Lower lobe of right lung (tissue), 2 donors: Measurements from ENCODE around the gene IFNA7. TPM values are rescaled to one million over a fixed set of nuclear protein-coding genes. Genes with fewer than 3 reads are reported as not detected.
"Not testable (repeated sequence)": the region's sequence is repeated elsewhere in the genome, so short reads cannot be mapped to it uniquely, and the experiment has no call there.

ENCODE experiments used
- ATAC-seq, 2 donors: fragments of 200-7000 bp; cut with Tn5 transposase; one replicate each; pipeline ENCODE4 v1.9.1; 2020 to 2022; ENCODE audit warnings: mild to moderate bottlenecking in 2 of 2, moderate library complexity in 2 of 2
- DNase-seq: peaks from one replicate; pipeline ENCODE4 v3.0.0-alpha.2; 2020
- H3K27ac ChIP-seq: fragments of 200-600 bp; one replicate; pipeline ENCODE4 v1.8.0; 2022
- H3K27me3 ChIP-seq: fragments of 200-600 bp; one replicate; pipeline ENCODE4 v1.8.0; 2022; ENCODE audit warnings: low read depth
- H3K36me3 ChIP-seq: fragments of 200-600 bp; one replicate; pipeline ENCODE4 v1.8.0; 2022; ENCODE audit warnings: mild to moderate bottlenecking
- H3K4me1 ChIP-seq: fragments of 200-600 bp; one replicate; pipeline ENCODE4 v1.8.0; 2022
- H3K4me3 ChIP-seq: fragments of 200-600 bp; one replicate; pipeline ENCODE4 v1.8.0; 2022; ENCODE audit warnings: mild to moderate bottlenecking
- H3K9me3 ChIP-seq: fragments of 200-600 bp; one replicate; pipeline ENCODE4 v1.8.0; 2022
- intact Hi-C: fragments of 100-400 bp; cut with DNase I; formaldehyde crosslinking; loops from one replicate; pipeline ENCODE4 v1.11.0; 2022
- long read RNA-seq: library from polyadenylated mRNA; unstranded; transcript quantifications from one replicate; pipeline ENCODE4 v2.0.0, GENCODE V29; 2021
- total RNA-seq: library from RNA; stranded (reverse); fragmentation: NEBNext Ultra II Directional; extraction: Animal tissue kit (Norgen Biotek cat#: 25700); gene quantifications from one replicate; pipeline ENCODE4 v1.2.1, GENCODE V29; 2021
- TF ChIP-seq, protein P1 (sequence below): fragments of 200-600 bp; IDR thresholded peaks from one replicate; pipeline ENCODE4 v1.8.0; 2022; ENCODE audit warnings: antibody characterized with exemption, mild to moderate bottlenecking
- donor health status: DM: no; HTN: yes; CAD: no; lungs with severe emphysema.

The IFNA7 gene
- not detected for total RNA-seq
- long read RNA-seq = 0 reads

DNA sequence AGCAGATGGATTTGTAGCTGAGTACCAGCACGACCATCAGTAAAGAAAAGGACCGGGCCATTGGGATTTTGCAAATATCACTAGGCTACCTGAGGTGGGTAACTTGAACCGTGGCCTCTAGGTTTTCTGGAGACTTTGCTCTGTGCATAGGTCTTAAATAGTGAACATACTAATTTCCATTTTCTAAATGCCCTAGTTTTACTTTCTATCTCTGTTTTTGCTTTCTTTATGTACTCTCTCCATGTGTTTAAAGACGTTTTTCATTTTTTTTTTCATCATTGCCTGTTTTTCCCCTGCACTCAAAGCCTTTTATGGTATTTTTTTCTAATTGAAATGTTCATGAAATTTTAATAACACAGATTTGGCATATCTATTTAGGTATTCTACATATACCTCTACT, at the start of gene IFNA7:
TSS of gene IFNA7 (minus strand) at position 101 of the 400 bp plus-strand sequence. CDS start at position 61, 40 bp downstream.
- H3K4me3 ChIP-seq, H3K4me1 ChIP-seq, H3K9me3 ChIP-seq, ATAC-seq, DNase-seq, intact Hi-C loops, H3K36me3 ChIP-seq, H3K27ac ChIP-seq, H3K27me3 ChIP-seq: not testable (repeated sequence)

DNA sequence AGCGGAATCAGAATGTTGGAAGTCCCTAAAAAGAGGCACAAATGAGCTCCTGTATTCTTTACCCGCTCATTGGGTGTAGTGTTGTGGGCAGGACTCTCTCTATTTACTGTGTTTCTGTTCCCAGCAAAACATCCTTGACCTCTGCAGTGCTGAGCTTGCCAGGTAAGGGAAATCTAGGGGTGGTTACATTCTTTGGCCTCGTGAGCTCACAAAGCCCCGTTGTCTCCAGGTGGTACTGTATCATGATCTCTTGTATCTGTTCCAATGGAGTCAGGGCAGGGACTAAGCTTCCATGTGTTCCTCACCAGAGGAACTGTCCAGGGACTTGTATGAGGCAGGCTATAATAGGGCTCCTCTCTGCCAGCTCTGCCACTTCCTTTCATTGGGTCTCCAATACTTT, 49.6 kb upstream of the IFNA7 start:
- TF ChIP-seq, protein P1, sequence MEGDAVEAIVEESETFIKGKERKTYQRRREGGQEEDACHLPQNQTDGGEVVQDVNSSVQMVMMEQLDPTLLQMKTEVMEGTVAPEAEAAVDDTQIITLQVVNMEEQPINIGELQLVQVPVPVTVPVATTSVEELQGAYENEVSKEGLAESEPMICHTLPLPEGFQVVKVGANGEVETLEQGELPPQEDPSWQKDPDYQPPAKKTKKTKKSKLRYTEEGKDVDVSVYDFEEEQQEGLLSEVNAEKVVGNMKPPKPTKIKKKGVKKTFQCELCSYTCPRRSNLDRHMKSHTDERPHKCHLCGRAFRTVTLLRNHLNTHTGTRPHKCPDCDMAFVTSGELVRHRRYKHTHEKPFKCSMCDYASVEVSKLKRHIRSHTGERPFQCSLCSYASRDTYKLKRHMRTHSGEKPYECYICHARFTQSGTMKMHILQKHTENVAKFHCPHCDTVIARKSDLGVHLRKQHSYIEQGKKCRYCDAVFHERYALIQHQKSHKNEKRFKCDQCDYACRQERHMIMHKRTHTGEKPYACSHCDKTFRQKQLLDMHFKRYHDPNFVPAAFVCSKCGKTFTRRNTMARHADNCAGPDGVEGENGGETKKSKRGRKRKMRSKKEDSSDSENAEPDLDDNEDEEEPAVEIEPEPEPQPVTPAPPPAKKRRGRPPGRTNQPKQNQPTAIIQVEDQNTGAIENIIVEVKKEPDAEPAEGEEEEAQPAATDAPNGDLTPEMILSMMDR = no peak
- Histone ChIP-seq H3K27me3 (no peaks in the 10 kb centered on the region), H3K9me3 (no peaks in the 10 kb centered on the region), H3K27ac (no peak overlapping the region), H3K4me3 (no peak overlapping the region), H3K4me1 (no peaks in the 10 kb centered on the region), H3K36me3 (no peaks in the 10 kb centered on the region)
- no peak for DNase-seq
- ATAC-seq = no peak
- intact Hi-C loops = no loop called here

DNA sequence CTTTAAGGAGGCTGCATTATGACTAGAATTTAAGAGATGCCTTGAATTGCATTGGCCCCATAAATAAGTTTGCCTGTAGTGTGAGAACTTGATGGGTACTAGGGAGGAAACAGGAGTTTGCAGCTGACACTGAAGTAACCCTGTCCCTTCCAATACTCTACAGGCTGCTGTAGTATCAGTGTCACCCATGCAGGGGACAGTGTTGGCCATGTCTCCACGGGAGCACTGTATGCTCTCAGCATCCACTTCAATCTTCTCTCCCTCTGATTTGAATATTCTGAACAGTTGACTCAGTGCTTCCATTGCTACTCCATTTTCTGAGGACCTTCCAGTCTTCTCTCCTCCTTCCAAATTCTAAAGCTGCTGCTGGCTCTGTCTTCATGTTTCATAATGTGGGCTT, 49.2 kb upstream of the IFNA7 start:
- Histone ChIP-seq H3K4me3 (no peak overlapping the region), H3K9me3 (no peaks in the 10 kb centered on the region), H3K4me1 (no peaks in the 10 kb centered on the region), H3K27ac (no peak overlapping the region), H3K36me3 (no peaks in the 10 kb centered on the region), H3K27me3 (no peaks in the 10 kb centered on the region)
- intact Hi-C loops = no loop called here
- TF ChIP-seq, protein P1 = no peak
- DNase-seq (no peak), ATAC-seq (no peak)

DNA sequence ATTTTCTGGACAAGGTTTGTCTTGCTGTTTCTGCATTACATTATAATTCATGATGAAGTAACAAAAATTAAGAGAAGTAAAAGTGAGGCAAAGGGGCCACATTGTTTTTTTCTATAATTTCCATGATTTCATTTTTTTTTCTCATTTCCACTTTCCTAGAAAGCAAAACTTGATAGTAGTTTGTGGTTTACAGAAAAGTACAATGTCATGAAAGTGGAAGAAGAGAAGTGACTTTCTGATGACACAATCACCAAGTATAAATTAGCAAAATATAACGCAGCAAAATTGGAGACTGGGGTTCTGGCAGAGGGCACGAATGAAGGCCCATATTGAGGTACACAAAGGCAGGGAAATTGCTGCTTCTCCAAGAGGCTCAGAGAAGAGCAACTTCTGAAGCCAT, 42.8 kb upstream of the IFNA7 start:
- Histone ChIP-seq H3K27ac (no peak overlapping the region), H3K27me3 (no peaks in the 10 kb centered on the region), H3K4me1 (no peaks in the 10 kb centered on the region), H3K4me3 (no peak overlapping the region), H3K9me3 (no peaks in the 10 kb centered on the region), H3K36me3 (no peaks in the 10 kb centered on the region)
- TF ChIP-seq, protein P1 = no peak
- ATAC-seq (no peak), DNase-seq (no peak)
- intact Hi-C loops = no loop called here

DNA sequence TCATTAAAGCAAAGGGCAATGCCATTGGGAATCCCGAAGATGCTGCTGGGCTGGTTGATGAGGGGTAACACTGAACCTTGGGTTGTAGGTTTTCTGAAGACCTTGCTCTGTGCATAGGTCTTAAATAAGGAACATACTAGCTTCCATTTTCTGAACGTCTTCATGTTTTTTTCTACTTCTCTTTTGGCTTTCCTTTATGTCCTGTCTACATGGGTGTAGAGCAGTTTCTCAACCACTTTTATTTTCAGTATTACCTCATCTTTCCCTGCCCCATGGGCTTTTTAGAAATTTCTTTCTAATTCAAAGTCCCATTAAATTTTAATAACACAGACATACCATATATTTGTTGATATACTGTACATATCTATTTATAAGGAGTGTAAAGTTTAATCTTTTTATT, 37.9 kb upstream of the IFNA7 start, which contains the start of gene IFNA14:
TSS of gene IFNA14 (minus strand) at position 95 of the 400 bp plus-strand sequence. CDS start at position 25, 70 bp downstream.
- no peaks in the 10 kb centered on the region for H3K9me3 ChIP-seq
- H3K27ac ChIP-seq = no peak within 1 kb of the TSS
- no peaks in the 10 kb centered on the region for H3K4me1 ChIP-seq
- TF ChIP-seq, protein P1 = no peak
- DNase-seq (no peak), ATAC-seq (no peak)
- no peaks in the 10 kb centered on the region for H3K36me3 ChIP-seq
- intact Hi-C loops = no loop called here
- no peak within 1 kb of the TSS for H3K4me3 ChIP-seq
- no peaks in the 10 kb centered on the region for H3K27me3 ChIP-seq

DNA sequence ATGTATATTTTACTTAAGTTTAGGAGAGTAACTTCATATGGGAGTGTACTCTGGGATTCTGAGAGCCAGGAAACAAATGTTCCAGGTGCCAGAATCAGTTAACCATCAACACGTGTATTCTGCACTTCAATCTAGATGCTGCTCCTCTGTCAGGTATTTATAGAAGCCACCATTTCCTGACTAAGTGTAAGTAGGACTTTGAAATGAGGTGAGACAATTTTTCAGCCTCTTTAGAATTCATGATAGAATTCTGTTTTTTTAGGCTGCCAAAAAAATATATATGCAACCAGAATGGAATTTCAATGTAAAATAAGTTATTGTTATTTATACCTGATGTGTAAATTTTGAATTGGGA, 34.3 kb upstream of the IFNA7 start:
- H3K4me1 ChIP-seq, ATAC-seq, H3K4me3 ChIP-seq, H3K36me3 ChIP-seq, H3K27ac ChIP-seq, H3K27me3 ChIP-seq, intact Hi-C loops, H3K9me3 ChIP-seq, DNase-seq: not testable (repeated sequence)
